Liver (tissue), 3 donors: ENCODE data around the gene KLF11.
A peak's percentile ranks its signal among the peaks of the same experiment; 100 is the strongest.

Experiments
- FOXA1 ChIP-seq: IDR thresholded peaks from 2 replicates; pipeline ENCODE4 v1.6.1; 2016; ENCODE audit warnings: antibody characterized with exemption
- GABPA ChIP-seq, 2 donors: IDR thresholded peaks in 1 of 2; conservative IDR thresholded peaks in 1 of 2; 2 replicates each; pipeline ENCODE4 v1.6.1; 2016; ENCODE audit warnings: antibody characterized with exemption in 2 of 2, mild to moderate bottlenecking in 1 of 2, moderate library complexity in 1 of 2
- JUND ChIP-seq, 2 donors: IDR thresholded peaks; 2 replicates each; pipeline ENCODE4 v1.6.1; 2016; ENCODE audit warnings: antibody characterized with exemption in 2 of 2
- REST ChIP-seq: IDR thresholded peaks from 2 replicates; pipeline ENCODE4 v1.6.1; 2016; ENCODE audit warnings: antibody characterized with exemption, mild to moderate bottlenecking
- SP1 ChIP-seq: IDR thresholded peaks from 2 replicates; pipeline ENCODE4 v1.6.1; 2018; ENCODE audit warnings: antibody characterized with exemption, mild to moderate bottlenecking
- TAF1 ChIP-seq: conservative IDR thresholded peaks from 2 replicates; pipeline ENCODE4 v1.6.1; 2016; ENCODE audit warnings: antibody characterized with exemption, mild to moderate bottlenecking
- ZBTB33 ChIP-seq: IDR thresholded peaks from 2 replicates; pipeline ENCODE4 v1.6.1; 2016; ENCODE audit warnings: antibody characterized with exemption
- TF ChIP-seq, protein P1 (sequence below): fragments of 150-350 bp; IDR thresholded peaks from 2 replicates; pipeline ENCODE4 v1.5.1; 2017; ENCODE audit warnings: improper control_type of control experiment, low read depth, low read length; ENCODE audit not compliant: missing input control
- donor health status: healthy.
- donor health status: healthy.

GRCh38 chr2:10048501-10049171, 5.3 kb downstream of the KLF11 start:
- TF ChIP-seq, protein P1, sequence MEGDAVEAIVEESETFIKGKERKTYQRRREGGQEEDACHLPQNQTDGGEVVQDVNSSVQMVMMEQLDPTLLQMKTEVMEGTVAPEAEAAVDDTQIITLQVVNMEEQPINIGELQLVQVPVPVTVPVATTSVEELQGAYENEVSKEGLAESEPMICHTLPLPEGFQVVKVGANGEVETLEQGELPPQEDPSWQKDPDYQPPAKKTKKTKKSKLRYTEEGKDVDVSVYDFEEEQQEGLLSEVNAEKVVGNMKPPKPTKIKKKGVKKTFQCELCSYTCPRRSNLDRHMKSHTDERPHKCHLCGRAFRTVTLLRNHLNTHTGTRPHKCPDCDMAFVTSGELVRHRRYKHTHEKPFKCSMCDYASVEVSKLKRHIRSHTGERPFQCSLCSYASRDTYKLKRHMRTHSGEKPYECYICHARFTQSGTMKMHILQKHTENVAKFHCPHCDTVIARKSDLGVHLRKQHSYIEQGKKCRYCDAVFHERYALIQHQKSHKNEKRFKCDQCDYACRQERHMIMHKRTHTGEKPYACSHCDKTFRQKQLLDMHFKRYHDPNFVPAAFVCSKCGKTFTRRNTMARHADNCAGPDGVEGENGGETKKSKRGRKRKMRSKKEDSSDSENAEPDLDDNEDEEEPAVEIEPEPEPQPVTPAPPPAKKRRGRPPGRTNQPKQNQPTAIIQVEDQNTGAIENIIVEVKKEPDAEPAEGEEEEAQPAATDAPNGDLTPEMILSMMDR = peak; percentile 60
- TF ChIP-seq REST (no peak), GABPA (IDR thresholded peaks at IDR 0.05 in 1 of 2, conservative IDR thresholded peaks at IDR 0.05 in 1 of 2) (no peak), ZBTB33 (no peak), FOXA1 (no peak), TAF1 (no peak), JUND (IDR thresholded peaks at IDR 0.05) (no peak), SP1 (peak; percentile 7)
